K562 (cell line): Measurements from ENCODE around the gene UVRAG. TPM values are rescaled to one million over a fixed set of nuclear protein-coding genes. Genes with fewer than 3 reads are reported as not detected.

Source experiments
- ATAC-seq: fragments of 200-7000 bp; cut with Tn5 transposase; 3 replicates; pipeline ENCODE4 v1.9.1; 2020; ENCODE audit warnings: moderate library complexity
- BruUV-seq: library from RNA; stranded (reverse); fragments of 400-500 nt; replicated peaks from 2 replicates; lab custom pipeline; 2021; lab: Mats Ljungman, UMichigan
- CTCF ChIA-PET: fragments of 300-600 bp; formaldehyde crosslinking; extraction: SDS; loops from one replicate; lab custom pipeline; 2021; ENCODE audit warnings: low intra/inter-chr PET ratio; lab: Yijun Ruan, JAX
- POLR2A ChIA-PET: fragments of 300-600, 350-650 bp; sonication (Branson Sonifier 250); formaldehyde crosslinking; extraction: SDS; loops from one replicate; lab custom pipeline; 2021; ENCODE audit warnings: antibody characterized with exemption, inconsistent platforms; lab: Yijun Ruan, JAX
- DNase-seq, 4 experiments: peaks; one replicate each; pipeline versions ENCODE4 v3.0.0 to v3.0.0-alpha.2; 2011 to 2018; ENCODE audit warnings: low spot score in 3 of 4, mixed read lengths in 3 of 4; ENCODE audit errors: extremely low read depth in 1 of 4
- FAIRE-seq: peaks from 2 replicates; lab custom pipeline; 2011; peaks lifted over from hg19 to GRCh38; lab: Jason Lieb, UNC
- H2AFZ ChIP-seq: 2 replicates; pipeline ENCODE4 v1.6.0; 2011; ENCODE audit warnings: low read depth, low read length, control low read depth, inconsistent platforms
- H3K27ac ChIP-seq: fragments of 200-600 bp; 3 replicates; pipeline ENCODE4 v1.8.0; 2011; ENCODE audit warnings: low read depth, mild to moderate bottlenecking, control low read depth, inconsistent platforms, low read length, moderate library complexity, mixed read lengths; ENCODE audit errors: extremely low read depth
- H3K27me3 ChIP-seq, 2 experiments: fragments of 300-600 bp in 1 of 2; 2 replicates in 1 of 2; 3 replicates in 1 of 2; pipeline versions ENCODE4 v1.6.0 to v1.8.0; 2011; ENCODE audit warnings: inconsistent platforms in 2 of 2, low read length in 2 of 2, mild to moderate bottlenecking in 1 of 2, mixed read lengths in 1 of 2, moderate library complexity in 1 of 2; ENCODE audit not compliant: control insufficient read depth in 2 of 2, insufficient read depth in 2 of 2
- H3K36me3 ChIP-seq: fragments of 300-600 bp; 3 replicates; pipeline ENCODE4 v1.8.0; 2011; ENCODE audit warnings: mild to moderate bottlenecking, low read length, inconsistent platforms; ENCODE audit not compliant: control insufficient read depth, insufficient read depth
- H3K4me1 ChIP-seq, 2 experiments: fragments of 200-600 bp in 1 of 2; replicated peaks in 1 of 2; 2 replicates in 1 of 2; 3 replicates in 1 of 2; pipeline versions ENCODE4 v1.5.1 to v1.8.0; 2011; ENCODE audit warnings: inconsistent platforms in 2 of 2, low read length in 2 of 2, mild to moderate bottlenecking in 1 of 2, mixed read lengths in 1 of 2, moderate library complexity in 1 of 2; ENCODE audit not compliant: control insufficient read depth in 2 of 2, insufficient read depth in 2 of 2
- H3K4me2 ChIP-seq: 2 replicates; pipeline ENCODE4 v1.6.1; 2011; ENCODE audit warnings: low read length, control low read depth, inconsistent platforms, mixed read lengths; ENCODE audit not compliant: insufficient read depth
- H3K4me3 ChIP-seq: fragments of 200-600 bp; sonication (generic), shearing (Covaris generic); 2 replicates; pipeline ENCODE4 v1.5.1; 2016; ENCODE audit warnings: control low read depth, inconsistent platforms
- H3K79me2 ChIP-seq: fragments of 200-600 bp; 3 replicates; pipeline ENCODE4 v1.8.0; 2011; ENCODE audit warnings: low read length, inconsistent platforms; ENCODE audit not compliant: control insufficient read depth, insufficient read depth
- H3K9ac ChIP-seq, 2 experiments: 2 replicates each; pipeline versions ENCODE4 v1.6.0 to v1.6.1; 2011; ENCODE audit warnings: low read depth in 2 of 2, low read length in 2 of 2, control low read depth in 1 of 2, inconsistent platforms in 1 of 2, mild to moderate bottlenecking in 1 of 2, mixed read lengths in 1 of 2; ENCODE audit not compliant: insufficient read depth in 1 of 2
- H3K9me1 ChIP-seq: one replicate; pipeline ENCODE4 v1.6.0; 2011; ENCODE audit warnings: inconsistent platforms, mild to moderate bottlenecking, low read length, moderate library complexity; ENCODE audit not compliant: control insufficient read depth, insufficient read depth
- H3K9me3 ChIP-seq: replicated peaks from 2 replicates; pipeline ENCODE4 v1.5.1; 2011; ENCODE audit warnings: low read depth, low read length, inconsistent platforms; ENCODE audit not compliant: control insufficient read depth, insufficient read depth
- H4K20me1 ChIP-seq: replicated peaks from 2 replicates; pipeline ENCODE4 v1.6.1; 2011; ENCODE audit warnings: low read length, inconsistent platforms, mixed read lengths; ENCODE audit not compliant: control insufficient read depth, insufficient read depth
- CBFA2T3 ChIP-seq: fragments of 450-650 bp; IDR thresholded peaks from 2 replicates; pipeline ENCODE4 v1.6.1; 2017
- CCAR2 ChIP-seq: fragments of 200-400 bp; formaldehyde crosslinking; IDR thresholded peaks from 2 replicates; pipeline ENCODE4 v1.6.1; 2017; ENCODE audit warnings: mild to moderate bottlenecking, low read depth, low read length
- GATA2 ChIP-seq: sonication (generic); formaldehyde crosslinking; IDR thresholded peaks from 2 replicates; pipeline ENCODE4 v1.4.0; 2020; ENCODE audit warnings: mild to moderate bottlenecking, missing genetic modification reagents
- SAP30 ChIP-seq: fragments of 200-600 bp; sonication (generic); IDR thresholded peaks from 2 replicates; pipeline ENCODE4 v1.6.1; 2012; ENCODE audit warnings: borderline replicate concordance, low read depth, mild to moderate bottlenecking, moderate library complexity, low read length, control low read depth, inconsistent platforms; ENCODE audit not compliant: insufficient read depth, poor library complexity, severe bottlenecking
- TCF3 ChIP-seq: sonication (generic); formaldehyde crosslinking; IDR thresholded peaks from 2 replicates; pipeline ENCODE4 v1.4.0; 2020; ENCODE audit warnings: mild to moderate bottlenecking, missing genetic modification reagents
- XRCC3 ChIP-seq: fragments of 450-650 bp; IDR thresholded peaks from 2 replicates; pipeline ENCODE4 v1.6.1; 2017; ENCODE audit warnings: mild to moderate bottlenecking, moderate library complexity
- WGBS: fragments of 100-300 bp; shearing (Covaris generic); methylation state at CpG from one replicate; pipeline ENCODE4 v1.1.6; 2016; ENCODE audit warnings: low coverage, mixed read lengths; ENCODE audit not compliant: insufficient coverage; ENCODE audit errors: missing lambda C conversion rate; 5-methylcytosine and 5-hydroxymethylcytosine counted together
- in situ Hi-C: fragments of 300-500 bp; cut with MboI; formaldehyde crosslinking; loops from 4 replicates; pipeline ENCODE4 v1.15.0; 2018; ENCODE audit warnings: inconsistent platforms, mixed read lengths
- intact Hi-C: fragments of 100-400 bp; cut with micrococcal nuclease; formaldehyde crosslinking; loops from 2 replicates; pipeline ENCODE4 v1.14.2; 2022
- polyA plus RNA-seq, 8 experiments: library from polyadenylated mRNA; depleted of rRNA in 4 of 8; stranded (reverse) in 5 of 8; unstranded in 3 of 8; fragments of >200 nt; fragmentation: Nextera tagmentation in 2 of 8; fragmentation: Illumina TruSeq in 1 of 8; extraction: Ambion mirVana in 2 of 8; extraction: Trizol in 1 of 8; gene quantifications; 2 replicates each; pipeline versions ENCODE4 v1.2.1 to v1.2.3, GENCODE V29; 2011 to 2014; ENCODE audit warnings: inconsistent platforms in 1 of 8, missing spikeins in 1 of 8
- total RNA-seq, 7 experiments: library from RNA; depleted of rRNA in 6 of 7; stranded (reverse); fragments of >200 nt in 6 of 7; fragmentation: Illumina TruSeq in 2 of 7; extraction: Trizol in 2 of 7; gene quantifications; 2 replicates each; pipeline versions ENCODE4 v1.2.1 to v1.2.3, GENCODE V29; 2011 to 2021; ENCODE audit warnings: low replicate concordance in 1 of 7
- TF ChIP-seq, protein P1 (sequence below), 2 experiments: fragments of 200-800 bp in 1 of 2; sonication (Bioruptor generic) in 1 of 2; sonication (generic) in 1 of 2; formaldehyde crosslinking in 1 of 2; IDR thresholded peaks in 1 of 2; conservative IDR thresholded peaks in 1 of 2; 2 replicates each; pipeline versions ENCODE4 v1.5.0 to v1.6.1; 2016 to 2020; ENCODE audit warnings: missing compliant biosample characterization in 1 of 2, missing genetic modification characterization in 1 of 2, missing genetic modification reagents in 1 of 2
- TF ChIP-seq, protein P2 (sequence below): sonication (generic); IDR thresholded peaks from 2 replicates; pipeline ENCODE4 v1.6.1; 2016
- TF ChIP-seq, protein P3 (sequence below): fragments of 450-650 bp; formaldehyde crosslinking; IDR thresholded peaks from 2 replicates; pipeline ENCODE4 v1.4.0; 2020; ENCODE audit warnings: mild to moderate bottlenecking, mixed read lengths
- TF ChIP-seq, protein P4 (sequence below): fragments of 450-650 bp; IDR thresholded peaks from 2 replicates; pipeline ENCODE4 v1.6.1; 2018; ENCODE audit not compliant: partially characterized antibody
- TF ChIP-seq, protein P5 (sequence below): IDR thresholded peaks from 3 replicates; pipeline ENCODE4 v1.6.1; 2011; ENCODE audit warnings: borderline replicate concordance, mild to moderate bottlenecking; ENCODE audit not compliant: insufficient read length, insufficient read depth

UVRAG gene
- total and polyA plus RNA-seq, 9 of the 15 experiments (the other 6 are each of a cell fraction or from before 2014, with no cell fraction given) = 3.1 to 17.8 (median 12.4) TPM

DNA sequence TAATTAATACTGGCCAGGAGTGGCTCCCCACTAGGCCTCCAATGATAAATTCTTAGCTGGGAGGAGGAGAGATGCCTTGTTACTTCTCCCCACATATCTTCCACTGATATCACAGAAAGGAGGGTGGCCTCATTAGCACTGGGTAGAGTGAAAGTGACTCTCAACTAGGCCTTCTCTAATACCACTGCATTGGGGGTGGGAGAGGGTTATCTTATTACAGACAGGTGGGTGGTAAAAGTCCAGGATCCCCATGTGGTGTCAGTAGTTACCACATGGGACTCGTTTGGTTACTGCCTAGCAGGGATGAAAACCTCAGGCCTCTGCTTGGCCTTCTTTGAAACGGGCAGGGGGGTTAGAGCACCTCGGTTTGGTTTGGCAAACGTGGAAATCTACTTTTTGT lies 167.3 kb downstream of the UVRAG start:
- CTCF ChIA-PET = no interaction called here
- in situ Hi-C loops = no loop called here
- H3K79me2 ChIP-seq = no peaks in the 10 kb centered on the region
- no peaks in the 10 kb centered on the region for H3K27me3 ChIP-seq
- no peak overlapping the region for H3K27ac ChIP-seq
- no peaks in the 10 kb centered on the region for H3K9me1 ChIP-seq
- 43% methylated on average over 4 of the region's 4 CpGs for WGBS
- DNase-seq (peak; percentile 10 to 49 (median 30)), FAIRE-seq (no peak), ATAC-seq (peak; percentile 84)
- H4K20me1 ChIP-seq = no peaks in the 10 kb centered on the region
- intact Hi-C loops = no loop called here
- peaks cover 16% of the 10 kb centered on the region; the same call in 2 of the 3 replicates for H3K36me3 ChIP-seq
- no peak overlapping the region; the same call in 1 of the 2 replicates for H3K4me2 ChIP-seq
- H3K9me3 ChIP-seq = no peaks in the 10 kb centered on the region
- no peak overlapping the region for H3K4me3 ChIP-seq
- no TSS peak for BruUV-seq
- peaks cover 5 to 7% of the 10 kb centered on the region in 2 experiments; a peak in 4 of 5 replicates for H3K4me1 ChIP-seq
- H2AFZ ChIP-seq = no peak overlapping the region
- no peak overlapping the region for H3K9ac ChIP-seq
- POLR2A ChIA-PET = no interaction called here
- TF ChIP-seq SAP30 (no peak), GATA2 (CRISPR knock-in tag) (no peak), CBFA2T3 (peak; percentile 44), XRCC3 (no peak), TCF3 (CRISPR knock-in tag) (no peak), CCAR2 (no peak)
- TF ChIP-seq, protein P1, sequence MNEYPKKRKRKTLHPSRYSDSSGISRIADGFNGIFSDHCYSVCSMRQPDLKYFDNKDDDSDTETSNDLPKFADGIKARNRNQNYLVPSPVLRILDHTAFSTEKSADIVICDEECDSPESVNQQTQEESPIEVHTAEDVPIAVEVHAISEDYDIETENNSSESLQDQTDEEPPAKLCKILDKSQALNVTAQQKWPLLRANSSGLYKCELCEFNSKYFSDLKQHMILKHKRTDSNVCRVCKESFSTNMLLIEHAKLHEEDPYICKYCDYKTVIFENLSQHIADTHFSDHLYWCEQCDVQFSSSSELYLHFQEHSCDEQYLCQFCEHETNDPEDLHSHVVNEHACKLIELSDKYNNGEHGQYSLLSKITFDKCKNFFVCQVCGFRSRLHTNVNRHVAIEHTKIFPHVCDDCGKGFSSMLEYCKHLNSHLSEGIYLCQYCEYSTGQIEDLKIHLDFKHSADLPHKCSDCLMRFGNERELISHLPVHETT (CRISPR knock-in tag; conservative IDR thresholded peaks at IDR 0.05 in 1 of 2, IDR thresholded peaks at IDR 0.05 in 1 of 2) = no peak
- TF ChIP-seq, protein P2, sequence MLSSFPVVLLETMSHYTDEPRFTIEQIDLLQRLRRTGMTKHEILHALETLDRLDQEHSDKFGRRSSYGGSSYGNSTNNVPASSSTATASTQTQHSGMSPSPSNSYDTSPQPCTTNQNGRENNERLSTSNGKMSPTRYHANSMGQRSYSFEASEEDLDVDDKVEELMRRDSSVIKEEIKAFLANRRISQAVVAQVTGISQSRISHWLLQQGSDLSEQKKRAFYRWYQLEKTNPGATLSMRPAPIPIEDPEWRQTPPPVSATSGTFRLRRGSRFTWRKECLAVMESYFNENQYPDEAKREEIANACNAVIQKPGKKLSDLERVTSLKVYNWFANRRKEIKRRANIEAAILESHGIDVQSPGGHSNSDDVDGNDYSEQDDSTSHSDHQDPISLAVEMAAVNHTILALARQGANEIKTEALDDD = peak; percentile 92
- TF ChIP-seq, protein P3, sequence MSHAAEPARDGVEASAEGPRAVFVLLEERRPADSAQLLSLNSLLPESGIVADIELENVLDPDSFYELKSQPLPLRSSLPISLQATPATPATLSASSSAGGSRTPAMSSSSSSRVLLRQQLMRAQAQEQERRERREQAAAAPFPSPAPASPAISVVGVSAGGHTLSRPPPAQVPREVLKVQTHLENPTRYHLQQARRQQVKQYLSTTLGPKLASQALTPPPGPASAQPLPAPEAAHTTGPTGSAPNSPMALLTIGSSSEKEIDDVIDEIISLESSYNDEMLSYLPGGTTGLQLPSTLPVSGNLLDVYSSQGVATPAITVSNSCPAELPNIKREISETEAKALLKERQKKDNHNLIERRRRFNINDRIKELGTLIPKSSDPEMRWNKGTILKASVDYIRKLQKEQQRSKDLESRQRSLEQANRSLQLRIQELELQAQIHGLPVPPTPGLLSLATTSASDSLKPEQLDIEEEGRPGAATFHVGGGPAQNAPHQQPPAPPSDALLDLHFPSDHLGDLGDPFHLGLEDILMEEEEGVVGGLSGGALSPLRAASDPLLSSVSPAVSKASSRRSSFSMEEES (CRISPR knock-in tag) = no peak
- TF ChIP-seq, protein P4, sequence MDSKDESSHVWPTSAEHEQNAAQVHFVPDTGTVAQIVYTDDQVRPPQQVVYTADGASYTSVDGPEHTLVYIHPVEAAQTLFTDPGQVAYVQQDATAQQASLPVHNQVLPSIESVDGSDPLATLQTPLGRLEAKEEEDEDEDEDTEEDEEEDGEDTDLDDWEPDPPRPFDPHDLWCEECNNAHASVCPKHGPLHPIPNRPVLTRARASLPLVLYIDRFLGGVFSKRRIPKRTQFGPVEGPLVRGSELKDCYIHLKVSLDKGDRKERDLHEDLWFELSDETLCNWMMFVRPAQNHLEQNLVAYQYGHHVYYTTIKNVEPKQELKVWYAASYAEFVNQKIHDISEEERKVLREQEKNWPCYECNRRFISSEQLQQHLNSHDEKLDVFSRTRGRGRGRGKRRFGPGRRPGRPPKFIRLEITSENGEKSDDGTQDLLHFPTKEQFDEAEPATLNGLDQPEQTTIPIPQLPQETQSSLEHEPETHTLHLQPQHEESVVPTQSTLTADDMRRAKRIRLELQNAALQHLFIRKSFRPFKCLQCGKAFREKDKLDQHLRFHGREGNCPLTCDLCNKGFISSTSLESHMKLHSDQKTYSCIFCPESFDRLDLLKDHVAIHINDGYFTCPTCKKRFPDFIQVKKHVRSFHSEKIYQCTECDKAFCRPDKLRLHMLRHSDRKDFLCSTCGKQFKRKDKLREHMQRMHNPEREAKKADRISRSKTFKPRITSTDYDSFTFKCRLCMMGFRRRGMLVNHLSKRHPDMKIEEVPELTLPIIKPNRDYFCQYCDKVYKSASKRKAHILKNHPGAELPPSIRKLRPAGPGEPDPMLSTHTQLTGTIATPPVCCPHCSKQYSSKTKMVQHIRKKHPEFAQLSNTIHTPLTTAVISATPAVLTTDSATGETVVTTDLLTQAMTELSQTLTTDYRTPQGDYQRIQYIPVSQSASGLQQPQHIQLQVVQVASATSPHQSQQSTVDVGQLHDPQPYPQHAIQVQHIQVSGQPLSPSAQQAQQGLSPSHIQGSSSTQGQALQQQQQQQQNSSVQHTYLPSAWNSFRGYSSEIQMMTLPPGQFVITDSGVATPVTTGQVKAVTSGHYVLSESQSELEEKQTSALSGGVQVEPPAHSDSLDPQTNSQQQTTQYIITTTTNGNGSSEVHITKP = peak; percentile 16
- TF ChIP-seq, protein P5, sequence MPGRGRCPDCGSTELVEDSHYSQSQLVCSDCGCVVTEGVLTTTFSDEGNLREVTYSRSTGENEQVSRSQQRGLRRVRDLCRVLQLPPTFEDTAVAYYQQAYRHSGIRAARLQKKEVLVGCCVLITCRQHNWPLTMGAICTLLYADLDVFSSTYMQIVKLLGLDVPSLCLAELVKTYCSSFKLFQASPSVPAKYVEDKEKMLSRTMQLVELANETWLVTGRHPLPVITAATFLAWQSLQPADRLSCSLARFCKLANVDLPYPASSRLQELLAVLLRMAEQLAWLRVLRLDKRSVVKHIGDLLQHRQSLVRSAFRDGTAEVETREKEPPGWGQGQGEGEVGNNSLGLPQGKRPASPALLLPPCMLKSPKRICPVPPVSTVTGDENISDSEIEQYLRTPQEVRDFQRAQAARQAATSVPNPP = no peak
